ENCODE results near the gene NPM3. TPM values are rescaled to one million over a fixed set of nuclear protein-coding genes. Genes with fewer than 3 reads are reported as not detected.
A peak's percentile ranks its signal among the peaks of the same experiment; 100 is the strongest.

NPM3 gene
- total and polyA plus RNA-seq, 2 of the 13 experiments (the other 11 are each of a cell fraction or from before 2014, with no cell fraction given), result 47.6 to 129 TPM

DNA sequence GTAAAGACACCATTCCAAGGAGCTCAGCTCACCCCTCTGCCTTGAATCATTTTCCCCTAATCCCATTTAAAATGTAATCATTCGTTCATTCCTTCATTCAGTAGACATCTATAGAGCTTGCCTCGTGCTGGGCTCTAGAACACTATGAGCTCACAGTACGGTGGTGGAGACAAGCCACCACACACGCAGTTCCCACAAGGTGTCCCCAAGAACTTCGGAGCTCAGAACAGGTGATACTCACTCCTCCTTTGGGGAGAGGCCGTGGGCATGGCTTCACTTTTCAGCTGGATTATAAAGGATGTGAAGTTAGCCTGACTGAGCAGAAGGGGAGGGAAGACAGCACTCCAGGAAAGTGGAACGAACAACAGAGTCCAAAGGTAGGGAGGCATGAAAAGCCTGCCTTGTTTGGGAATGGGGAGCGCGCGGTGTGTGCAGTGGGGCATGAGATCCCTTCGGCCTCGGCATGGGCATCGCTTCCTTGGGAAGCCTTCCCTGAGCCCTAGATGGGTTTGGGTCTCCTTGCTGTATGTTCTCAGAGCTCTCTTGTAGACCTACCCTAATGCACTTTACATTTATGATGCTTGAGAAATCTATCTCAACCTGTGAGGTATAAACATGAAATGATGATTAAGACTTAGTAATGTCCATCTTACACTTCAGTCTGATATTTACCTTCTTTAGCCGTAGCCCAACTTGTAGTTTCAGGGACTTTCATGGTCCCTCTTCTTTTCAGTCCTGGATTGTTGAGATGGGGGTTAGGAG is 35.8 kb upstream of the NPM3 start (continued):
- TF ChIP-seq, protein P1, sequence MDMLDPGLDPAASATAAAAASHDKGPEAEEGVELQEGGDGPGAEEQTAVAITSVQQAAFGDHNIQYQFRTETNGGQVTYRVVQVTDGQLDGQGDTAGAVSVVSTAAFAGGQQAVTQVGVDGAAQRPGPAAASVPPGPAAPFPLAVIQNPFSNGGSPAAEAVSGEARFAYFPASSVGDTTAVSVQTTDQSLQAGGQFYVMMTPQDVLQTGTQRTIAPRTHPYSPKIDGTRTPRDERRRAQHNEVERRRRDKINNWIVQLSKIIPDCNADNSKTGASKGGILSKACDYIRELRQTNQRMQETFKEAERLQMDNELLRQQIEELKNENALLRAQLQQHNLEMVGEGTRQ (IDR thresholded peaks at IDR 0.05; ENCODE audit: low read depth, low read length), result no peak
- TF ChIP-seq, protein P1 (CRISPR knock-in tag; IDR thresholded peaks at IDR 0.05; ENCODE audit: borderline replicate concordance), result peak; percentile 33; the same call in 1 of the 2 replicates
- no peak for TF ChIP-seq CEBPG (CRISPR knock-in tag; IDR thresholded peaks at IDR 0.05)
- TF ChIP-seq IKZF4 (CRISPR knock-in tag; IDR thresholded peaks at IDR 0.05; ENCODE audit: borderline replicate concordance, low read depth, not compliant biosample characterization), result no peak
- peak; percentile 35; the same call in 1 of the 2 replicates for TF ChIP-seq SIN3A (IDR thresholded peaks at IDR 0.05; ENCODE audit: borderline replicate concordance, low read depth, low read length)
- TF ChIP-seq RARA (CRISPR knock-in tag; IDR thresholded peaks at IDR 0.05), result peak; percentile 2; the same call in 1 of the 2 replicates
- TF ChIP-seq, protein P2, sequence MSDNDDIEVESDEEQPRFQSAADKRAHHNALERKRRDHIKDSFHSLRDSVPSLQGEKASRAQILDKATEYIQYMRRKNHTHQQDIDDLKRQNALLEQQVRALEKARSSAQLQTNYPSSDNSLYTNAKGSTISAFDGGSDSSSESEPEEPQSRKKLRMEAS (IDR thresholded peaks at IDR 0.05), result peak; percentile 70
- TF ChIP-seq PAWR (CRISPR knock-in tag; IDR thresholded peaks at IDR 0.05; ENCODE audit: borderline replicate concordance), result no peak
- TF ChIP-seq ZNF749 (CRISPR knock-in tag; IDR thresholded peaks at IDR 0.05; ENCODE audit: borderline replicate concordance), result peak; percentile 65; the same call in 1 of the 2 replicates
- no peak for TF ChIP-seq ZSCAN29 (CRISPR knock-in tag; conservative IDR thresholded peaks at IDR 0.05)
- no peak for TF ChIP-seq ATF7-NPFF (CRISPR knock-in tag; IDR thresholded peaks at IDR 0.05; ENCODE audit: low read depth)
- TF ChIP-seq ZNF644 (CRISPR knock-in tag; IDR thresholded peaks at IDR 0.05; ENCODE audit: low read depth), result peak; percentile 44; the same call in 1 of the 2 replicates
- TF ChIP-seq HNF4A (CRISPR knock-in tag; IDR thresholded peaks at IDR 0.05), result peak; percentile 72
- no peak for TF ChIP-seq ZSCAN30 (CRISPR knock-in tag; IDR thresholded peaks at IDR 0.05)
- no peak for TF ChIP-seq TBP (CRISPR knock-in tag; IDR thresholded peaks at IDR 0.05)
- 0 out of 2 replicates have a peak, but pooled peaks have one; percentile 23 for TF ChIP-seq ZNF816 (CRISPR knock-in tag; IDR thresholded peaks at IDR 0.05; ENCODE audit: borderline replicate concordance)
- TF ChIP-seq, protein P3, sequence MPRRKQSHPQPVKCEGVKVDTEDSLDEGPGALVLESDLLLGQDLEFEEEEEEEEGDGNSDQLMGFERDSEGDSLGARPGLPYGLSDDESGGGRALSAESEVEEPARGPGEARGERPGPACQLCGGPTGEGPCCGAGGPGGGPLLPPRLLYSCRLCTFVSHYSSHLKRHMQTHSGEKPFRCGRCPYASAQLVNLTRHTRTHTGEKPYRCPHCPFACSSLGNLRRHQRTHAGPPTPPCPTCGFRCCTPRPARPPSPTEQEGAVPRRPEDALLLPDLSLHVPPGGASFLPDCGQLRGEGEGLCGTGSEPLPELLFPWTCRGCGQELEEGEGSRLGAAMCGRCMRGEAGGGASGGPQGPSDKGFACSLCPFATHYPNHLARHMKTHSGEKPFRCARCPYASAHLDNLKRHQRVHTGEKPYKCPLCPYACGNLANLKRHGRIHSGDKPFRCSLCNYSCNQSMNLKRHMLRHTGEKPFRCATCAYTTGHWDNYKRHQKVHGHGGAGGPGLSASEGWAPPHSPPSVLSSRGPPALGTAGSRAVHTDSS (CRISPR knock-in tag; conservative IDR thresholded peaks at IDR 0.05), result no peak
- TF ChIP-seq, protein P4, sequence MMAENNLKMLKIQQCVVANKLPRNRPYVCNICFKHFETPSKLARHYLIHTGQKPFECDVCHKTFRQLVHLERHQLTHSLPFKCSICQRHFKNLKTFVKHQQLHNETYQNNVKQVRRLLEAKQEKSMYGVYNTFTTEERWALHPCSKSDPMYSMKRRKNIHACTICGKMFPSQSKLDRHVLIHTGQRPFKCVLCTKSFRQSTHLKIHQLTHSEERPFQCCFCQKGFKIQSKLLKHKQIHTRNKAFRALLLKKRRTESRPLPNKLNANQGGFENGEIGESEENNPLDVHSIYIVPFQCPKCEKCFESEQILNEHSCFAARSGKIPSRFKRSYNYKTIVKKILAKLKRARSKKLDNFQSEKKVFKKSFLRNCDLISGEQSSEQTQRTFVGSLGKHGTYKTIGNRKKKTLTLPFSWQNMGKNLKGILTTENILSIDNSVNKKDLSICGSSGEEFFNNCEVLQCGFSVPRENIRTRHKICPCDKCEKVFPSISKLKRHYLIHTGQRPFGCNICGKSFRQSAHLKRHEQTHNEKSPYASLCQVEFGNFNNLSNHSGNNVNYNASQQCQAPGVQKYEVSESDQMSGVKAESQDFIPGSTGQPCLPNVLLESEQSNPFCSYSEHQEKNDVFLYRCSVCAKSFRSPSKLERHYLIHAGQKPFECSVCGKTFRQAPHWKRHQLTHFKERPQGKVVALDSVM (CRISPR knock-in tag; IDR thresholded peaks at IDR 0.05), result no peak
- no peak for TF ChIP-seq KDM6A (CRISPR knock-in tag; IDR thresholded peaks at IDR 0.05; ENCODE audit: low read depth)
- peak; percentile 12; the same call in 1 of the 2 replicates for TF ChIP-seq ZNF772 (CRISPR knock-in tag; IDR thresholded peaks at IDR 0.05)

All from HepG2 (cell line).